ENCODE results near the gene BICD2. TPM values are rescaled to one million over a fixed set of nuclear protein-coding genes. Genes with fewer than 3 reads are reported as not detected.

BICD2 gene
- total and polyA plus RNA-seq, 9 of the 15 experiments (the other 6 are each of a cell fraction or from before 2014, with no cell fraction given) = 3.6 to 23.4 (median 11.8) TPM

DNA sequence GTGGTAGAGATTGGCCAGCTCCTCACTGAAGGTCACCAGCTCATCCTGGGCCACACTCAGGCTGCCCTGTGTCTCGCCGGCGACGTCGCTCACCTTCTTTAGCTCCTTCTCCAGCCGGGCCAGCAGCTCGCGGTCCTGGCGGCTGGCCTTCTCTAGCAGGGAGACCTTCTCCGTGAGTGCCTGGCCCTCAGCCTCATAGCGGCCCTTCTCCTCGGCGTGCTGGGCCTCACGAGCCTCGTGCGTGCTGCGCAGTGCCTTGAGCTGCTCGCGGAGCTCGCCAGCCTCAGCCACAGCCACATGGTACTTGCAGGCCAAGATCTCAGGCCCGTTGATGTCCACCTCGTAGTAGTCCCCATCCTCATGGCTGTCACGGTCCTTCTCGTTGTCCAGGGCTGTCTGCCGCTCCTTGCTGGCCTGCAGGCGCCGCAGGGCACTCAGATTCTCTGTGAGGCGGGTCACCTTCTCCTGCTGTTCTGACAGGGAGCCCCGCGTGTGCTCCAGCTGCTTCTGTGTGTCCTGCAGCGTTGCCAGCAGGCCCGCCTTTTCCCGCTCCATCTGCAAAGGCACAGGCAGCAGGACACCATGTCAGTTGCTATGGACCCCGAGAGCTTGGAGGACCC is 45.5 kb downstream of the BICD2 start:
- H3K9me3 ChIP-seq (replicated peaks; ENCODE audit: control insufficient read depth, insufficient read depth, low read depth, low read length) = no peaks in the 10 kb centered on the region
- H3K27me3 ChIP-seq (ENCODE audit: control insufficient read depth in 2 of 2, insufficient read depth in 2 of 2, low read length in 2 of 2) = no peaks in the 10 kb centered on the region
- CTCF ChIA-PET (ENCODE audit: low intra/inter-chr PET ratio) = no interaction called here
- H3K79me2 ChIP-seq (ENCODE audit: control insufficient read depth, insufficient read depth, low read length) = no peaks in the 10 kb centered on the region; the same call in 2 of the 3 replicates
- peaks cover 19% of the 10 kb centered on the region for H4K20me1 ChIP-seq (replicated peaks; ENCODE audit: control insufficient read depth, insufficient read depth, low read length)
- TF ChIP-seq, protein P1, sequence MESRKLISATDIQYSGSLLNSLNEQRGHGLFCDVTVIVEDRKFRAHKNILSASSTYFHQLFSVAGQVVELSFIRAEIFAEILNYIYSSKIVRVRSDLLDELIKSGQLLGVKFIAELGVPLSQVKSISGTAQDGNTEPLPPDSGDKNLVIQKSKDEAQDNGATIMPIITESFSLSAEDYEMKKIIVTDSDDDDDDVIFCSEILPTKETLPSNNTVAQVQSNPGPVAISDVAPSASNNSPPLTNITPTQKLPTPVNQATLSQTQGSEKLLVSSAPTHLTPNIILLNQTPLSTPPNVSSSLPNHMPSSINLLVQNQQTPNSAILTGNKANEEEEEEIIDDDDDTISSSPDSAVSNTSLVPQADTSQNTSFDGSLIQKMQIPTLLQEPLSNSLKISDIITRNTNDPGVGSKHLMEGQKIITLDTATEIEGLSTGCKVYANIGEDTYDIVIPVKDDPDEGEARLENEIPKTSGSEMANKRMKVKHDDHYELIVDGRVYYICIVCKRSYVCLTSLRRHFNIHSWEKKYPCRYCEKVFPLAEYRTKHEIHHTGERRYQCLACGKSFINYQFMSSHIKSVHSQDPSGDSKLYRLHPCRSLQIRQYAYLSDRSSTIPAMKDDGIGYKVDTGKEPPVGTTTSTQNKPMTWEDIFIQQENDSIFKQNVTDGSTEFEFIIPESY (CRISPR knock-in tag; IDR thresholded peaks at IDR 0.05) = peak; percentile 36; the same call in 1 of the 2 replicates
- no peak for TF ChIP-seq STAG1 (CRISPR knock-in tag; IDR thresholded peaks at IDR 0.05; ENCODE audit: borderline replicate concordance)
- peak; percentile 62 for TF ChIP-seq RBM22 (IDR thresholded peaks at IDR 0.05; ENCODE audit: low read depth, low read length, poor library complexity, severe bottlenecking)
- TF ChIP-seq MYBL2 (IDR thresholded peaks at IDR 0.05; ENCODE audit: low read depth) = no peak
- TF ChIP-seq MYBL2 (CRISPR knock-in tag; IDR thresholded peaks at IDR 0.05; ENCODE audit: borderline replicate concordance) = no peak
- TF ChIP-seq ZFX (CRISPR knock-in tag; IDR thresholded peaks at IDR 0.05) = no peak
- no peak for TF ChIP-seq ZNF830 (CRISPR knock-in tag; IDR thresholded peaks at IDR 0.05)
- TF ChIP-seq, protein P2, sequence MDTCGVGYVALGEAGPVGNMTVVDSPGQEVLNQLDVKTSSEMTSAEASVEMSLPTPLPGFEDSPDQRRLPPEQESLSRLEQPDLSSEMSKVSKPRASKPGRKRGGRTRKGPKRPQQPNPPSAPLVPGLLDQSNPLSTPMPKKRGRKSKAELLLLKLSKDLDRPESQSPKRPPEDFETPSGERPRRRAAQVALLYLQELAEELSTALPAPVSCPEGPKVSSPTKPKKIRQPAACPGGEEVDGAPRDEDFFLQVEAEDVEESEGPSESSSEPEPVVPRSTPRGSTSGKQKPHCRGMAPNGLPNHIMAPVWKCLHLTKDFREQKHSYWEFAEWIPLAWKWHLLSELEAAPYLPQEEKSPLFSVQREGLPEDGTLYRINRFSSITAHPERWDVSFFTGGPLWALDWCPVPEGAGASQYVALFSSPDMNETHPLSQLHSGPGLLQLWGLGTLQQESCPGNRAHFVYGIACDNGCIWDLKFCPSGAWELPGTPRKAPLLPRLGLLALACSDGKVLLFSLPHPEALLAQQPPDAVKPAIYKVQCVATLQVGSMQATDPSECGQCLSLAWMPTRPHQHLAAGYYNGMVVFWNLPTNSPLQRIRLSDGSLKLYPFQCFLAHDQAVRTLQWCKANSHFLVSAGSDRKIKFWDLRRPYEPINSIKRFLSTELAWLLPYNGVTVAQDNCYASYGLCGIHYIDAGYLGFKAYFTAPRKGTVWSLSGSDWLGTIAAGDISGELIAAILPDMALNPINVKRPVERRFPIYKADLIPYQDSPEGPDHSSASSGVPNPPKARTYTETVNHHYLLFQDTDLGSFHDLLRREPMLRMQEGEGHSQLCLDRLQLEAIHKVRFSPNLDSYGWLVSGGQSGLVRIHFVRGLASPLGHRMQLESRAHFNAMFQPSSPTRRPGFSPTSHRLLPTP (IDR thresholded peaks at IDR 0.05; ENCODE audit: borderline replicate concordance, extremely low read depth, insufficient read length) = no peak
- intact Hi-C loops (cut with micrococcal nuclease) (no loop called here), in situ Hi-C loops (cut with MboI) (loop anchor here (10.0 kb wide), 1 partner anchor 66 kb away; no protein-coding TSS in a partner anchor)
- POLR2A ChIA-PET = no interaction called here
- no peak overlapping the region for H3K4me2 ChIP-seq (ENCODE audit: insufficient read depth, low read length)
- no peak overlapping the region for H3K9ac ChIP-seq (ENCODE audit: insufficient read depth in 1 of 2, low read depth in 2 of 2, low read length in 2 of 2)
- H3K36me3 ChIP-seq (ENCODE audit: control insufficient read depth, insufficient read depth, low read length) = peaks cover 92% of the 10 kb centered on the region; the same call in 2 of the 3 replicates
- H3K27ac ChIP-seq (ENCODE audit: extremely low read depth, low read depth, low read length) = no peak overlapping the region
- BruUV-seq (replicated peaks) = no TSS peak
- peaks cover 8 to 19% of the 10 kb centered on the region in 2 experiments for H3K4me1 ChIP-seq (replicated peaks in 1 of 2; ENCODE audit: control insufficient read depth in 2 of 2, insufficient read depth in 2 of 2, low read length in 2 of 2)
- H2AFZ ChIP-seq (ENCODE audit: low read depth, low read length) = no peak overlapping the region
- no peak for ATAC-seq
- no peak for DNase-seq (ENCODE audit: extremely low read depth in 1 of 4, low spot score in 3 of 4)
- no peaks in the 10 kb centered on the region for H3K9me1 ChIP-seq (ENCODE audit: control insufficient read depth, insufficient read depth, low read length)
- 94% methylated on average over 29 of the region's 34 CpGs for WGBS (ENCODE audit: insufficient coverage, low coverage, missing lambda C conversion rate)
- FAIRE-seq = no peak
- no peak overlapping the region for H3K4me3 ChIP-seq
